Measurements from ENCODE around the gene NUP88.

NUP88 gene

DNA sequence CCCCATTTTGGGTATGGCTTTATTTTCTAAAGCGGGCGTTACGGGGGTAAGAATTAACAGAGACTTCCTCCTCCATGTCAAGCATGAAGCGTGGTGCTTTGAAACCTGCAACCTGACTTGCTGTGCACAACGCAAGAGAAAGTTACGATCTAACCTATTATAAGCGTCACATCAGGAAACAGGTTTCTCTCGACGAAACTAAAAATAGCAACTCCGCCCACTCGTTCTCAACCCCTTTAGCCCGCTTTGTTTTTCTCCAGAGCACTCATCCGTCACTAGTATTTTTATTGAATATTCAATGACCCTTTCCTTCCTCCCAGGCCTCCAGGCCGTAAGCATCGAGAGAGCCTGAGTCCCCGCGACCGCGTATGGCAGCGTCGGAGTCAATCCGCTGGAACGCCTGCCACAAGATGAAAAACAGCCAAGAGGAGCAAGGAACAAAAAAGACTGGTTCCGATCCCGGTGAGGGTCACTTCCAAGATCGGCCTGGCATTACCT is 555 bp downstream of the NUP88 start:
- DNase-seq: no peak

DNA sequence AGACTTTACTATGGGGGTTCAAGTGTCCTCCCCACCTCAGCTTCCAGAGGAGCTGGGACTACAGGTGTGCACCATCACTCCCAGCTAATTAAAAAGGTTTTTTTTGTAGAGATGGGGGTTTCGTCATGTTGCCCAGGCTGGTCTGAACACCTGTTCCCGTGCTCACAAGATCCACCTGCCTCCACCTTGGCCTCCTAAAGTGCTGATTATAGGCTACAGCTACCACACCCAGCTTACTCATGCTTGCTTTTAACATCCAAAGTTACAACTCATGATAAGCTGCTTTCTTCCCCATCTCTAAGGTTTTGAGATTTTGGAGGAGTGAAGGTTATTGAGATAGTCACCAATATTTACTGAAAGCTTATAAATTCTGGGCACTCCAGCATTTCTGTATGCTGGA is 2.6 kb downstream of the NUP88 start:
- DNase-seq: no peak

DNA sequence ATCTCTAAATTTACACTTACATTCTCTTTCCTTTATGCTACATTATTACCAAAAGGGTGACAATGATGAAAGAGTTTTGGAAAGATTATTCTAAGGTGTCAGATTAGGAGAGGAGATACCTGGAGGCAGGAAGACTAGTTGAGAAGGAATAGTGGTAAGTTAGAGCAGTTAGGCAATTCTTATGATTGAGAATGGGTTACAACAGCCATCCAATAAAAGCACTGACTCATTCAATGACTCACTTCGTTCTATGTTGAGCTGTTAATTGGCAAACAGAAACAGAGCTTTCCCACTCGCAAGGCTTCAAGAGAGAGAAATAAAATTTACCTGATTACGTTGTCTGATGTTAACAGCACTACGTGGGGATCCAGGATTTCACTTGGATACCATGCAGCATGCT is 5.8 kb downstream of the NUP88 start:
- no peak for DNase-seq

DNA sequence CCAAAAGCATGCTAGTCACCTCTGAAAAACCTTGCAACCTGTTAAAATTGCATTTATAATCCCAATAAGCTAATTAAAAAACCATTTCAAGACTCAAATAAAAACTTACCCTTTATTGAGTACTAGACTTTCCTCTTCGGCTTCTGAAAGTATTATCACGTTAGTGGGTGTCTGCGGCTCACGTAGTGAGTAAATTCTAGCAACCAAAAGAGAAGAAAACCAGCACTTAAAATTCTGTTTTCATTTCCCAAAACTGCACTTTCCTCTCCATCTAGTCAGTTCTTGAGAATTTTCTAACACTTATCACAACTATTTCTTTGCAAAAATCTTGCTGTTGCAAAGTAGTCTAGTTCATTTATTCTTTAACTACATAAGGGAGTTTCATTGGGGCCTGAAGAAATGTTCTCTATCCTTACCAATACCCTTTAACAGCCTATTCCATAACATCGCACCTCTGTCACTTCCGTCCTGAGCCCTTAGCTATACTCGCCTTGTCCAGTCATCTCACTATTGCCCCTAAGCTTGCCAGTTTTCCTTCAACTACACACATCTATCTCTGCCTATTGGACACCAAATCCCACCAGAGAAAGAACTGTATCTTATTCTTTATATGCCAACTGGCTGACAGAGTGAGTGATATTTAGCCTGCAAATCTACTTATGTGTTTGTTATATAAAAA is 8.7 kb downstream of the NUP88 start:
- no peak for DNase-seq

DNA sequence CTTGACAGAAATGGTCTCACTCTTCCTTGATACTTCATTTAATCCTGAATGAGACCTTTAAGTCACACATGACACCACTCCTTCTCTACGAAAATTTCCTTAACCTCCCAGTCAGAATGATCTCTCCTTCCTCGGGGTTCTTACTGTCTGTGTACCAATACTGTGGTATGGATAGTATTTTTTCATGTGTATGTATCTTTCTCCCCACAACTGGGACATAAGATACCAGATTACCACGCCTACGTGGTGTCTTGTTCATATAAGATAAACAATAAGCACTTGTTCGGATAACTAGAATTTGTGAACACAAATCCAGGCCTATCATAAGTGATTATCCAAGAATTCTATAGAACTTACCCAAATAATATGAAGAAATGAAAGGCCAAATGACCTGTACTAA is 11.3 kb downstream of the NUP88 start:
- DNase-seq: no peak

DNA sequence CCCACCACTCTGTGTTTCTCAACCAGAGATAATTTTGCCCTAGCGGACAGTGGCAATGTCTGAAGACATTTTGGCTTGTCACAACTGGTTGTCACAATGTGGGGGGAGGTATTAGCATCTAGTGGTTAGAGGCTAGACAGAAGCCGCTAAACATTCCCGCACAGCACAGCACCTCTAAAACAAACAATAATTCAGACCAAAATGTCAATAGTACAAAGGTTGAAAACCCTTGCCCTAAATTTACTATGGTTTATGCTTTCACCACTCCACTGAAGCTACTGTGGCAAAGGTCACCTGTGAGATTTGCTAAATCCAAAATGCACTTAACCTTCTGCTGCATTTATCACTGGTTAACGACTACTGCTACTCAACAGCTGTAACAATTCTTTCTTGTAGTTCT is 14.1 kb downstream of the NUP88 start:
- no peak for DNase-seq

DNA sequence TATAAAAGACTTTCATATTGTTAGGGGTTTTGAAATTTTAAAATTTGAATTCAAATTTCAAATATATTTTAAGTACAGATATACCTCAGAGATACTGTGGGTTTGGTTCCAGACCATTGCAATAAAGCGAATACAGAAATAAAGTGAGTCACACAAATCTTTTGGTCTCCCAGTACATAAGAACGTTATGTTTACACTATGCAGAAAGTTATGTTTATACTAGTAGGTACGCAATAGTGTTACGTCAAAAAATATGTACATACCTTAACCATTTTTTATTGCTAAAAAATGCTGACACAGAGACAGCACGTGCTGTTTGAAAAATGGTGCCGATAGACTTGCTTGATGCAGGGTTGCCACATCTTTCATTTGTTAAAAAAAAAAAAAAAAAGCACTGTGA is 19.7 kb downstream of the NUP88 start:
- no peak for DNase-seq

DNA sequence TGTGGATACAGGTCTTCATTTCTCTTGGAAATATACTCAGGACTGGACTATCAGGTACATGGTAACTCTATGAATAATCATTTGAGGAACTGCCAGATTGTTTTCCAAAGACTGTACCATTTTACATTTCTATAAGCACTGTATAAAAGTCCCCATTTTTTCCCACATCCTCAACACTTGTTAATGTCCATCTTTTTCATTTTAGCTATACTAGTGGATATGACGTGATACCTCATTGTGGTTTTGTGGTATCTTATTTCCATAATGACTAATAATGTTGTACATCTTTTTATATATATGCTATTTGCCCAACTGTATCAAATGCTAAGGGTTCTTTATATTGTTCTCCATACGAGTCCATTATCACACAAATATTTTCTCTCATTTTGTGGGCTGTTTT is 22.9 kb downstream of the NUP88 start:
- no peak for DNase-seq

DNA sequence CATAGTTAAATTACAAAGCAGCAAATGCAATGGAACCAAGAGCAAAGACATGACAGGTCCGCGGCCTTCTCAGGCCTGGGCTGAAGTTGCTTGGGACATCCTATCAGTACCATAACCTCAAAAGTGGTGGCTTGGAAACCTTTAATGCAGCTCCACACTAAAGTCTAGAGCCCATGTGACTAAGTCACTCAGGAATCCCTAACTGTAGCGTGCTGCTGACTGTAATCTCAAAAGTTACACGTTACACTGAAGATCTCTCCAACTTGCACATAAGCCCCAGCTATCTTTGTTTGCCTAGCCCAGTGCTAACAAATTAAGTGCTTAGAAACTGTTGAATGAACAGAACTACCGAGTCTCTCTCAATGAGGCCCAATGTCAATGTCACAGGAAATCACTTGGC is 27.8 kb downstream of the NUP88 start:
- DNase-seq: no peak

DNA sequence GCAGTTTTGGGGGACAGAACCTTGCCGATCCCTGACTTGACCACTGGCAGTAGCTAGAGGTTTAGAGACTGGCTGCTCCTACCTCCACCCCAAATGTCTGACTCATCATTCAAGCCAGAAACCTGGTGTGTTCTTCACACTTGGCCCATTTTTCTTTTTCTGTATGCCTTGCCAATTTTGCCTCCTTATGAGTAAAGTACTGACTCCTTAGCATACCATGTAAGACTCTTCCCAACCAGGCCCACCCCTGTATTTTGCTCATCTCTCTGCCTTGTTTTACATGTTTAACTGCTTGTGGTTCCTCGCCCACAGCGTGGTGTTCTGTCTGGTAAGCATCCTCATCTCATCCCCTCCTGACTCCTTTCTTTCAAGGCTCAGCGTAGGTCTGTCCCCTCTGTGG is 37.9 kb downstream of the NUP88 start:
- DNase-seq: no peak

DNA sequence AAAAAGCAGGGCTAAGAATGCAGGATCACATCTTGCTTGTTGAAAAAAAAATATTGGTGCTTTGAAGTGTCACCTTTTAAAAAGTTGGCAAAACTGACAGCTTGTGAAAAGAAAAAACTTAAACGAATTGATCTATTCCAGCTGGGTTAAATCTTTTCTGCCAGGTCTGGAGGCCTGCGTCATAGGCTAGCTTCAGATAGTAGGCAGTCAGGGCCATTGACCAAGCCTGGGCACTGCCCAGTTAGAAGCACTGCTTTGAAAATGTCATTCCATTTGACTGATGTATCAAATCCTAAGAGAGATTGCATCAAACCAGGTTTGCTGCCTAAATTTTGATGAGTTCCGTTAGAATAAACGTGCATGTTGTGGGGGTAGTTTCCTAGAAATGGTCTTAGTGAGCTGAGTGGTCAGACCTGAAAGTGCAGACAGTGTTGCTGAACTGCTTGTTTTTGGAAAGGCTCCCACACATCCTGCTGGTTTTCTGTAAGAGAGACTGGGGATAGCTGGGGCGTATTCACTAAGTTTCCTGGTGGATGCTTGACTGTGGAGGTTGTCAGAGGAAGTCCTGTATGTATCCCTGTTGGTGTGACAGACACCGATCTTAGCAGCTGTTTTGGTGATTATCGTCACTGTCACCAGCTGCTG is 38.8 kb downstream of the NUP88 start:
- no peak for DNase-seq

DNA sequence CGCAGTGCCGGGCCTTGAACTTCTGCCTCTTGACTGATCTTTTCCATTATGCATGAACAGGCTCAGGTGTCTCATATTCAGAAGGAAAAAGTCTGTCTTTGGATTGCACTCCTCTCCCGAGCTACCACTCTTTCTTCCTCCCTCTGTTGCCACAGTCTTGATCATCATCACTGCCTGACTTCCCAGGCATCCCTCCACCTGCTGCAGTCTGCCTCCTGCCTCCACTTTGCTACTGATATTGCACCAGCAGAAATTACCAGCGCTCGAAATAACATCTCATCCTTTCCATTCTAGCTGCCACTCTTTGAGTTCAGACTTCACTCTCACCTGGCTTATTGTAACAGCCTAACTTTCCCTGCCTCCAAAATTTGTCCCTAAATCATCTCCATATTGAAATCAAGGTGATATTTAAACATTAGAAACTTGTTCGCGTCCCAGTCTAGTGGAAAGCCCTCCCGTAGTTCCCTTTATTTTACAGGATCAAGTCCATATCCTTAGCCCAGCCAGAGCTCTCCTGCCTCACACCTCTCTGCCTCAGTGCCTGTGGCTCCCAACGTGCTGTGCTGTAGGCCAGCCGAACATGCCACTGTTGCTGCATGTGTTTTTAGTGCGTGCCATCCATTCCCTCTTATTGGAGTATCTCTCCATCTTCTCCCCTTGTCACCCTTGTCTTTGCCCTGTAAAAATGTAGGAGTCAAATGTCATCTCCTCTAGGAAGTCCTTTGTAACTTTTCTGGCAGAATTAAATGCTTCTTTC is 39.9 kb downstream of the NUP88 start:
- DNase-seq: no peak

DNA sequence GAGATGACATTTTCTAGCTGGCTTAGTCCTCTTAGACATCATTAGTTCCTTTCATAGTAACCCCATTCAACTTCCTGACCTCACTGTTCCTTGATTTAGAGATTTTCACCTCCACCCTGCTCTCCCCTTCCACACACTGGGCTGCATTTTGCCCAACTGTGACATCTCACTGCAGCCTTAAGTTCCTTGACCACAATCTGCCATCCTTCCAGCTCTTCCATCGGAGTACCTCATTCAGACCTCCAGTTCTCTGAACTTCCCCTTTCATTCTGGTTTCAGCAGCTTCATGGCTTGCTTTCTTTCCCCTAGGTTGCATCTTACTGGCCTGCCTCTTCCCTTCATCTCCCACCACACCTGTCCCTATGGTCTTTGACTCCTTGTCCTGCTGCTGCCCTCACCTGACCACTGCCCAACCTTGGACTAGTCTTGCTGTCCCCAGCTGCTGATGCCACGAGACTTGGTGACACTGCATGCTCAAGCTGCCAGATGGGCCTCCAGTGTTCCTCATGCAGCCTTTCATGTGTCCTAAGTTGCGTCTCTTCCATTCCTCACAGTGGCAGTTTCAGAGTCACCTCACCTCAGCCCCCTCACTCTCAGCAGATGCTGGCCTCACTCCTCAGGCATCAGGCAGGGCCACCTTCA is 40.8 kb downstream of the NUP88 start:
- no peak for DNase-seq

DNA sequence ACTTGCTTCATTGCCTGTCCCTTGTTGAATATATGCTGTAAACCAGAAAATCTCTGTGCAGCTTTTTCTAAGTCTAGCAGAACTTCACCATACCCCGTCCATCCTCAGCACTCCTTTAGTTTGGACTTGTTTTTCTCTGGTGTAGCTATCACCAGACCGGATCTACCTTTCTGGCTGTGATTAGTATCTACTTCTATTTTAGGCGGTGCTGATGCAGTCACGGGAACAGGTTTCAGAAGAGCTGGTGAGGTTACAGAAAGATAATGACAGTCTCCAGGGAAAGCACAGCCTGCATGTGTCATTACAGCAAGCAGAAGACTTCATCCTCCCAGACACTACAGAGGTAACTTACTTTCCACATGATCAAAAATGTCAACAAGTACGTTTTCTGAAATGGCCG is 46.4 kb downstream of the NUP88 start:
- DNase-seq: no peak

DNA sequence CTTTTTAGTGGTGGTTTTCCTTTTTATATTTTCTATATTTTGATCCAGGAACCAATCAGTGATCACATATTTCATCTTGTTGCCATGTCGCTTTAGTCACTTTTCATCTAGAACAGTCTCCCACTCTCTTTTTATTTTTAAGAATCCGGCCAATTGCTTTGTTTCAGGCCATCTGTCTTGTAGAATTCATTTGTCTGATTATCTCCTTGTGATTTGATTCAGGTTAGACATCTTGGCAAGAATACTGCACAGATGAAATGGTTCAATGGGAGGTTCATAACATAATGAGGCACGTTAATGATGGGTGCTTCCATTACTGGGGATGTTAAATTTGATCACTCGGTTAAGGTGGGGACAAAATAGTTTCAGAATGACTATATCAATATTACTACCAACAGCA is 49.1 kb downstream of the NUP88 start:
- no peak for DNase-seq

DNA sequence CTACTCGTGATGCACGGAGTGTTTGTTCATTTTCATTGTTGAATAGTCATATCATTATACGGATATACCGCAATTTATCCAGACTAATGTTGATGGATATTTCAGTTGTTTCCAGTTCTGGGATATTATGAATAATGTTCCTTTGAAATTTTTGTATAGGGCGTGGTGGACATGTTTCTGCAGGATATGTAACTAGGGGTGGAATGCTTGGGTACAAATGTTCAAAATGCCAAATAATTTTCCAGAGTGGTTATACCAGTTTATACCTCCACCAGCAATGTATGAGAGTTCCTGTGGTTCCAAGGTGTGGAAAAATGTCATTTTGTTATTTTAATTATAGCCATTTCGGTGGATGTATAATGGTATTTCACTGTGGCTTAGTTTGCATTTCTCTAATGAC is 53.6 kb downstream of the NUP88 start:
- DNase-seq: no peak

DNA sequence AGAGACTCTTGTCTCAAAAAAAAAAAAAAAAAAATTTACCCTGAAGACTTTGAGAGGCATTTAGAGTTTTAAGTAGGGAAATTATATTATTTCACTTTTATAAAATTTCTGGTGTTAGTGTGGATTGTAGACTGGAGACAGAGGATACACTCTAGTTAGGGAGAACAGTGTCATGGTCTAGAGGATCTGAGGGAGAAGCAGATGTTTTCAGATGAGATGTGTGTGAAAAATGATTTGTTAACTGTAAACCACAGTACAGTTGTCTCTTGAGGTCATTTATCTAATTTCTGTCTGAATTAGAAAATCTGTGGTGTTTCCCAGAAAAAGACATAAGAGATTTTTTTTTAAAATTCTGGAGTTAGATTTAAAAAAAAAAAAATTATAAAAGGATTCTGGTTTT is 54.8 kb downstream of the NUP88 start:
- no peak for DNase-seq

DNA sequence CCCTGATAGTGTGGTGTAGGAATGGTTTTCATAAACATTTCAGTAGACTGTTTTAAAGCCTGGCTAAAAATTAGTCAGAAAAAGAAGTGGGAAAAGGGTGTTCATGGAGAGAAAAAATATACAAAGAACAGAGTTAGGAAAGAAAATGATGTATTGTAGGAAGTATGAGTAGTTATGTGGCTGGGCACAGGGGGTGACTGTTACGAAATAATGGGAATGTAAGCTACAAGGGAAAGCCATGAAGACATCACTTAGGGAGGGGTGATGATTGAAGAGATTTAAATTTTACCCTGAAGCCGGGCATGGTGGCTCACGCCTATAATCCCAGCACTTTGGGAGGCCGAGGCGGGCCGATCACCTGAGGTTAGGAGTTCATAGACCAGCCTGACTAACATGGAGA is 55.3 kb downstream of the NUP88 start:
- DNase-seq: no peak

DNA sequence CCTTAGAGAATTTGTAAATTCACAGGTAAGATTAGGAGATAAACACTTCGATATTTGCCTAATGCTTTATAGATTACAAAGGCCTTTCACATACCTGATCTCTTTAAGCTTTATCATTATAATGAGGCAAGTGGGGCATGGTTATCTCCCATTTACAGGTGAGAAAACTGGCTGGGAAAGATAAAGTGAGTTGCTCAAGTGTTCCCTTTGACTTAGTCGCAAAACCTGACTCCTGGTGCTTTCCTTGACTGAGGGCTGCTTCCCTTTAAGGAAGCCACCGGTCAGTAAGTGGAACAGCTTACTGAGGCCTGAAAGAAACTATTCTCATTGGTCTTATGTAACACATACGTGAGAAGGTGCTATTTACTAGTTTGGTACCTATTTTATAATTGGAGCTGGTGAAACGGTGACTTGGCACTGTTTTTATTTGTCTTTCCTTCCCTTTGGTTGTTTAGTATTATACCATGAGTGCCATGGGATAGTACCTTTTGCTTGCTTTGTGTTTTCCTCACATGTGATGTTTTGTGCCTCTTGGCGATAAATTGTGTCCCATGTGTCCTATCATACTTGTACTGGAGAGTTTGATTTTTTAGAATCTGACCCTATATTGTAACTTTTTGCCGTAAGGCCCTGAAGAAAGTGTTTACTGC is 57.2 kb downstream of the NUP88 start:
- DNase-seq: no peak

DNA sequence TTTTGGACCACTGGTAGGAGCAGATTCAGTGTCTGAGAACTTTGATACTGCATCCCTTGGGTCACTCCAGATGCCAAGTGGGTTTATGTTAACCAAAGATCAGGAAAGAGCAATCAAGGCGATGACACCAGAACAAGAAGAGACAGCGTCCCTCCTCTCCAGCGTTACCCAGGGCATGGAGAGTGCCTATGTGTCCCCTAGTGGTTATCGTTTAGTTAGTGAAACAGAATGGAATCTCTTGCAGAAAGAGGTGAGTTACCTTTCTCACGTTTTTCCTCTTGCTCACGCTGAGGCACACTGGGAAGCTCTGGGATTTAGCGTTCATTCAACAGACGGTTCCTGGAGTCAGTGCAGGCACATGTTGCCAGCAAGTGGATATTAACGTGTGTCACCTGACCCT is 58.0 kb downstream of the NUP88 start:
- DNase-seq: no peak

DNA sequence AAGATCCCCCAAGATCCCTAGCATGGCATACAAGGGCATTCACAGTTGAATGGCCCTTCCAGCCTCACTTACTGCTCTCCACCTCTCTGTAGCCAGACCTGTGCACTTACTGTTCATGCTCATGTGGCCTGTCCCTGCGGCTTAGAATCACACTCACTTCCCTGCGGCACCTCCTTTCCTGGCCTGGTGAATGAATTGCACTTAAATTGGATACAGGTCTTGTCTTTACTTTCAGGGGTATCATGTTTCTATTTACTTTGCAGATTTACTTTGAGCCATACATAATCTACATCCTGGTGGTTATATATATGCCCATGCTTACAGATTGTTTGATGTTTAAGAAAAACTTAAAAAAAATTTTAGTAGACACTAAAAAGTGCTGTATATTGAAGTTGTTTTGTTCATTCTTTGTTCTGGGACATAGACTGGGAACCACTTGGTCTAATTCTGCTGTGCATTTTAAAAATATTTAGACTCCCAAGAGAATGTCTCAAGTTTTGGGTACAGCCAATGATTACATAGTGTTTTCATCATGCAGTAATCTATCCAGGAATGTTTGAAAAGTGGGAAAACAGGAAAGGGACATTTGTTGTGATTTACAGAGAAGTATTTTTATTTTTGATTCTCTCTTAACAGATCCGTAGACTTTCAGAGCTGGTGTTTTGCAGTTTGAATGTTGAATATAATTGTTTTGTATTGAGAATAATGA is 63.9 kb downstream of the NUP88 start:
- DNase-seq: no peak

DNA sequence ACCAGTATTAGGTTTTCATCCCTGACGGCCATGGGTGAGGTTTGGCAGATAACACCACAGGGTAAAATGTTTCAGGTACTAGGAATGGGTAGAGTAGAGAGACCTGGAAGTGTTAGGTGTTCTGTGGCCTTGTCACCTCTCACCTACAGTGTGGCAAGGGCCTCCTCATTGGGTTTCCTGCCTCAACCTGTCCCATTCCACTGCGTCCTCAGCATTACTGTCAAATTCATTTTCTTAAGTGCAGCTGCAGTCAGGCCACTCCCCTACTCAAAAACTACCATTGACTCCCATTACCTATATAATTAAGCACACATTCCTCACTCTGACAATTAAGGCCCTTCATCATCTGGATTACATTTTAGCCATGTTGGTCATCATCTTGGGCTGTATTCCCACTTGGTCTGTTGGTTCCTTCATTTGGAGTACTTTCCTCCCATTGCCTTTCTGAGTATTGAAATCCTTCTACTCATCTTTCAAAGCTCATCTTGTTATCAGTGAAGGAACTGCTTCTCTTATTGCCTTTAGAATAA is 64.5 kb downstream of the NUP88 start:
- DNase-seq: no peak
